GM15510 (cell line): ENCODE measurements around the gene TUBD1.

Source experiments
- POLR2A ChIP-seq: IDR thresholded peaks from 3 replicates; pipeline ENCODE4 v1.6.1; 2011; ENCODE audit warnings: borderline replicate concordance; ENCODE audit not compliant: insufficient read length; ENCODE audit errors: extremely low read depth

Gene TUBD1

GRCh38 chr17:59830846-59831486 is 61.8 kb downstream of the TUBD1 start:
- no peak for TF ChIP-seq POLR2A

GRCh38 chr17:59830007-59830630 is 62.6 kb downstream of the TUBD1 start:
- TF ChIP-seq POLR2A = no peak

GRCh38 chr17:59829217-59830006 is 63.3 kb downstream of the TUBD1 start:
- TF ChIP-seq POLR2A = no peak

GRCh38 chr17:59828478-59828760 is 64.3 kb downstream of the TUBD1 start:
- TF ChIP-seq POLR2A = no peak

- TF ChIP-seq POLR2A = peak; percentile 54
Measured at GRCh38 chr17:59827721-59828477, 64.8 kb downstream of the TUBD1 start.

GRCh38 chr17:59826706-59827453 is 65.9 kb downstream of the TUBD1 start:
- TF ChIP-seq POLR2A = no peak

GRCh38 chr17:59825533-59826322 is 67.0 kb downstream of the TUBD1 start:
- no peak for TF ChIP-seq POLR2A

- TF ChIP-seq POLR2A = no peak
Measured at GRCh38 chr17:59815965-59816364, 76.8 kb downstream of the TUBD1 start.

- no peak for TF ChIP-seq POLR2A
Measured at GRCh38 chr17:59814685-59815084, 78.1 kb downstream of the TUBD1 start.

GRCh38 chr17:59814276-59814675 is 78.5 kb downstream of the TUBD1 start:
- no peak for TF ChIP-seq POLR2A

GRCh38 chr17:59812139-59812538 is 80.6 kb downstream of the TUBD1 start:
- no peak for TF ChIP-seq POLR2A

GRCh38 chr17:59811209-59811608 is 81.5 kb downstream of the TUBD1 start:
- TF ChIP-seq POLR2A = no peak

- no peak for TF ChIP-seq POLR2A
Measured at GRCh38 chr17:59810894-59811153, 81.9 kb downstream of the TUBD1 start.
